ENCODE measurements around the gene SSBP3.
A peak's percentile ranks its signal among the peaks of the same experiment; 100 is the strongest.

SSBP3 gene

DNA sequence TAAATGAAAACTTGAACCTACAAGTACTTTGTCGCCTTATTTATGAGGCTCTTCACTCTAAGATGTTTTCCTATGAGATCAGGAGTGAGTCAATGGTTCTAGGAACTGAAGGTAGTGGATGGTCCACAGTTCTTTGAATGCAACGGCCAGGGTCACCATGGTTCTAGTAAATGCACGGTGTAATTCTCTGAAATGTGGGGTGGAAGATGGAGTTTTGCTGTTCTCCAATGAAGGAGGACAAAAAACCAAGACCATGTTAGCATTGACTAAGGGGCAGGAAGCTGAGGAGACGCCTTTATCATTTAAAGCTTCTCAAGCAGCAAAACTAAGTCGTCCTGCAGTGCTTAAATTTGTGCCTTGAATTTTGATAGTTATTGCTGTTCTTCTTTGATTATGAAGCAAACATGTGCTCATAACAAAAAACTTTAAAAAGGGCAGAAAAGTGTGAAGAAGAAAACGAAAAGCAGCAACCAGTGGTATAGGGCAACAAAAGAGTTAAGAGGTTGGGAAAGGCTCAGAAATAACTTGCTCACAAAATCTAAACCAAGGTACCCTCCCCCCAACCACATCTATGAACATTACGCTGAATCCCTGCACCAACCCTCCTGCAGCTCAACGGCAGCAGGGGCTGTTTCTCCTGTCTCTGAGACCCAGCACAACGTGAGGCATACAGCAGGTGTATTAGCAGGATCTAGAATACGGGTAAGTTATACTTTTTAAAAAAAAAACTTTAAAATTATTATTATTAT is 121.2 kb downstream of the SSBP3 start:
- no peak for DNase-seq (ENCODE audit: low read depth, low spot score)

DNA sequence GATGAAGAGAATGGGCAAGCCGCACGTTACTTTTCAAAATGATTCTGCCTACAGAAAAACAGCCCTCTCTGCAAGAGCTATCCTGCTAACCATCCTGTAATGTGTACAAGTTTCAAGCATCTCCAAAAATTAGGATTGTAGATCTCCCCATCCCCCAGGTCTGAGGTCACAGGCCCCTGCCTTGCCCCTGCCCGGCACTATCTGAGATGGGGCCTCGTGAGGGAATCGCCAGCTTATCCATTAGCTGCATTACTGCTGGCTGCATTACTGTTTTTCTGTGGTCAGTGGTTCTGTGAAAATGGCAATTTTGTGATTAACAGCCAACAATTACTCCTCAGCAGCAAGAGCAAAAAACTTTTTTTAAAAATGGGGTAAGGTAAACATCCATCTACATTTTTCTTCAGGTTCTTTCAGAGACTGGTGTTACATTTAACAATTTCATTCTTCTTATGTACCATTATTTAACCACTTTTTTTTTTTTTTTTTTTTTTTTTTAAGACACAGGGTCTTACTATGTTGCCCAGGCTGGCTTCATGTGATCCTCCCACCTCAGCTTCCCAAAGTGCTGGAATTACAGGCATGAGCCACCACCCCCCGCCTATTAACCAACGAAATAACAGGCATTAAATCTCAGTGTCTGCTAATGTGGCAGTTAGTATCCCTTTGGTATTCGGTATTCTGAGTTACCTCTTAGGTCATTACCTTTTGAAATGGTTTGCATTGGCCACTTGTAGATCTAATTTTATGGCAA is 122.4 kb downstream of the SSBP3 start:
- no peak for DNase-seq (ENCODE audit: low read depth, low spot score)

DNA sequence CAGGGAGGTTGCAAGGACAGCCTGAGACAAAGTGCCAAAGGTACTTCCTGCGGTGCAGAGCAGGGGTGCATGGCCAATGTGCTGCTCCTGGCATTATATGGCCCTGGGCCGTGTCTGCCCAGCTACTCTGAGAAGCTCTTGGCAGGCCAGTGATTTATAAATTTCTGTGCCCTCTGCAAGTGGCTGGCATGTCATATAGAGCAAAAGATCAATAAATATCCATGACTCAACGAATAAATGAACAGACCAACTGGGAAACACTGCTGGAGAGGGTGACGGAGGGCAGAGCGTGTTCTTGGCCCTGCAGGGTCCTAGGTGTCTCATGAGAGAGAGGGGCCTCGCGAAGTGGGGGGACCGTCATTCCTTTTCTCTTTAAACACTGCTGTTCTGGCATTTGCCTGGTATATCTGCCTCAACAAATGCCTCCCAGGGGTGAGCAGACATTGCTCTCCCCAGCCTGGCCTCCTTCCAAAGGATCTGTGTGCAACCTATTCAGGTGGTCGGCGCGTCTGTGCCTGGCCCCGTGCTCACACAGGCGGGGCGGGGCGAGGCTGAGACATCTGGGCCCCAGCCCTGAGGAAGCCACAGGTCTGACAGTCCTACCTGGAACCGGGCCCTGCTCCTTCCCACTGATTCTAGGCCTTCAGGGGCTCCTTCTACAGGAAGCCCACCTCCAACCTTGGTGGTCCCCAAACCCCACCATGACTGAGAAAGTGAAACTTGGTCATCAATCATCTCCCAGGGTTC is 123.9 kb downstream of the SSBP3 start:
- DNase-seq (ENCODE audit: low read depth, low spot score) = no peak

DNA sequence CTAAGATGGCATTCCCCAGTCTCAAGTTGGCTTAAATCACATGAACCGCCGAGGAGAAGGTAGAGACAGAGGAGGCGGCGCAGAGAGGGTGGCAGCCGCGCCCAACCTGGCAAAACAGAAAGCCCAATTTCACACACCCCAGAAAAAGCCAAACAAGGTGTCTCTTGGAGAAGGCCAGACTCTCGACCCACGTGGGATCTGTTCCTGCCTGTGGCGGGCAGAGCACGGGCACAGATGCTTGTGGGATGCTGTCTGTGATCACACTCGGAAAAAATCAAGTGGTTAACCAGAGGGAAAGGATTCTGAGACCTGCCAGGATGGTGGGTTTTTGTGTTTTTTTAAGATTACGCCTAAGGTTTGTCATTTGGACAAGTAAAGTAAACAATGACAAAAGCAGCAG is 125.5 kb downstream of the SSBP3 start:
- no peak for DNase-seq (ENCODE audit: low read depth, low spot score)

DNA sequence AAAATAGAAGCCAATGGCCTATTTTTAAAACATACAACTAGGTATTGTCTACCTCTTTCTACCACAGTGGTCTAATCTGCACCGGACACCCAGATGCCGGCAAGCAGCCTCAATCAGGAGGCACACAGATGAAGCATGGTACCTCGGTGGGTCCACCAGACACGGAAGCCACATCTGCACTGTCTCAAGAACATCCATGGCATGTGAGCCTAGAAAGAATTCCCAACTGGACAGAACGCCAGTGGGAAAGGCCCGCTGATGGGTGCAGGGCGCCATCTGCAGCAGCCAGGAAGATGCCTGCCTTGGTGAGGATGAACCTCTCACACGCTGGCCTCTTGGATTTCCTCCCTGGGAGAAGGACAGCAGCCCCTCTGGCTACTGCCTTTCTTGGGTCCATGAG is 126.7 kb downstream of the SSBP3 start:
- DNase-seq (ENCODE audit: low read depth, low spot score) = no peak

DNA sequence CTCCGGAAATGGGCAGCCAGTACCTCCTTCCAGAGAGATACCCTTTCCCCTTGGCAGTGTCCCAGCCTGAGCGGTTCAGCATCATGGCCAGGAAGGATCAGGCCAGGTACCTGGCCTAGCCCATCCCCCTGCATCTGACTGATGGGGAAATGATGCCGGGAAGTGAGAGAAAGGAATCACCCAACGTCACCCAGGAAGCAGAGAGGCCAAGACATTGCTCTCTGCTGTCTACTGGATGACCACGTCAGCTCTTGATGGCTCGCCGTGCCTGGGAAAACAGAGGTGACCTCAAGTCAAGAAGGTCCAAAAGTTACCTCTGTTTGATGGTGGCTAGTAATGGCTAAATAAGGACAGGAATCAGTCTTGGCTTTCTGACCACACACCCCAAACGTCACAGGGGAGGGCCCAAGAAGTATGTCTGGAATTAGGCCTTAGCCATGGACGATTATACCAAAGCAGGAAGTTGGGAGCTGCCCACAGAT is 127.2 kb downstream of the SSBP3 start:
- DNase-seq (ENCODE audit: low read depth, low spot score) = no peak

DNA sequence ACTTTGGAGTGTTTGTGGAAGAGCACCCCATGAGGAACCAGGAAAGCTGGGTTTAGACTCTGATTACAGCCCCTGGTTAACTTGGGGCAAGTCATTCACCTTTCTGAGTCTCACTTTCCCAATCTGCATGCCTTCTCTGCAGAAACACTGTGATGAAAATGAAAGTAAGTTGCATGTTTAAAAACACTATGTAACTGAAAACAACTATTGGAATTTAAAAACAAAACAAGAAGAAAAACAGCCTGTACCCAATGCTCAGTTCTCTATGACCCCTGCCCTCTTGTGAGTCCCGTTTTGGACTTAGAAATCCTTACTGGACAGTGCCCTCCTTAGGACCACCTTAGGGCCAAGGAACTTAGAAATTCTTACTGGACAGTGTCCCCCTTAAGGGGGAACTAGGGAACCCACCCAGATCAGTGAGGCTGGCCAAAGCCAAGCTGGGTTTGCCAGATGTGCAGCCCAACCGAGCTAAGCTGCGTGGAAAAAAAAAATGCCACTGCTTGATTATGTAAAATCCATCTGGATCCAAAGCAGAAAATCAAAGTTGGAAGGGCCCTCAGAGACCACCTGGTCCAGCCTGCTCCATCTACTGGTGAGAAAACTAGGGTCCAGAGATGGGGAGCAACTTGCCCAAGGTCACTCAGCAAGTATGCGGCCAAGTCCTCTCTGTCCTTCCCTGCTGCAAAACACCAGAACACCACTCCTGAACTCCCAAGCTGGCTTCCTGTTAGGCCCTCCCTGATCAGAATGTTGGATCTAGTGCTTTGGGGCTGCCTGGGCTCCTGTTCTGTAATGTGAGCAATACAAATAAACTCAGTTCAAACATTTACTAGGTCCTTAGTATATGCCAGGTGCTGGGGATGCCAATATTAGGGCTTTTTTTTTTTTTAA is 128.5 kb downstream of the SSBP3 start:
- DNase-seq (ENCODE audit: low read depth, low spot score) = no peak

DNA sequence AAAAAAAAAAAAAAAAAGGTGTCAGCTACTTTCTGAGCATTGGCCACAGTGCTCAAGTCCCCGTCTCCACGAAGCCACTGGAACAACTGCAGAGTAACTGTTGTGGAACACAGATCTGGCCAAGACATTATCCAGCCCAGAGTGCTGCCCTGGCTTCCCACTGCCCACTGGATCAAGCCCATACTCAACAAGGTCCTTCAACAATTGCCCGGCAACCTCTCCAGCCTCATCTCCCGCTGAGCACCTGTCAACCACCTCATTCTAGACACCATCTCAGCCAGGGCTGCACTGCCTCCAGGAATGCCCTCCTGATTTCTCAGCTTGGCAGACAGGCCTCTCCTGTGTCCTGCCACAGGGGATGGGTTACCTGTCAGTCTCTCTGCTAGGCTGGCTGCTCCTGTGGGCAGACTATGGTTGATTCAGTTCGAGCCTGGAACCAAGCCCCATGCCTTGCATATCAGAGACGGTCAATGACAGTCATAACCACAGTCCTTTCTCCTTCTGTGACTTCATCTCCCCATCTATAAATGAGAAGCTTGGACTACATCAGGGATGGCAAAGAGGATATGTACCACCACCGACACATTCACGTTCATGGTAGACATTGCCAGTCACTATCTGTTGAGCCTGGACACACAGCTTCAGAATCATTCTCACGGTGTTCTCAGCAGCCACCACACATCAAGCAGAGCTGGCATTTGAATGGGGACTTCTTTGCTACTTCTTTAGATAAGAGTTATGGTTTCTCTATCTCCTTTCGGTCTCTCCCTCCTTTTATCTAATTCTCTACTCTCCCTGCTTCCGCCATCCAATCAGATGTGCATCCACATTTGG is 129.4 kb downstream of the SSBP3 start:
- DNase-seq (ENCODE audit: low read depth, low spot score) = no peak

DNA sequence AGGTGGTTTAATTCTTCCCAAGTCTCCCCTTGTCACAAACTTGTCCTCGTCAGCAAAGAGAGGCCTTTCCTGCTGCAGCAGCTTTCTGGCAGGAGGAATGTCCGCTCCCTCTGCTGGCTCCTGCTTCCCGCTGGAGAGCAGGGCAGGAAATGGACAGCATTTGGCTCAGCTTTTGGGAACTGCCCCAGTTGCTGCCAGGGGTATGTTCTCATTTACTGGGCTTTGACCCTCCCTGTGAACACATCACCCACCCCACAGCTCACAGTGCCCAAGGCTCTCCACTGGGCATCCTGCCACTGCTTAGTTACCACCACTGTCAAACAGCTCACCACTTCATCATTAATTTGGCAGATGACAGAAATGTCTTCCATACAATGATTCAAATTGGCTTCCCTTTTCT is 130.8 kb downstream of the SSBP3 start:
- DNase-seq (ENCODE audit: low read depth, low spot score) = no peak

DNA sequence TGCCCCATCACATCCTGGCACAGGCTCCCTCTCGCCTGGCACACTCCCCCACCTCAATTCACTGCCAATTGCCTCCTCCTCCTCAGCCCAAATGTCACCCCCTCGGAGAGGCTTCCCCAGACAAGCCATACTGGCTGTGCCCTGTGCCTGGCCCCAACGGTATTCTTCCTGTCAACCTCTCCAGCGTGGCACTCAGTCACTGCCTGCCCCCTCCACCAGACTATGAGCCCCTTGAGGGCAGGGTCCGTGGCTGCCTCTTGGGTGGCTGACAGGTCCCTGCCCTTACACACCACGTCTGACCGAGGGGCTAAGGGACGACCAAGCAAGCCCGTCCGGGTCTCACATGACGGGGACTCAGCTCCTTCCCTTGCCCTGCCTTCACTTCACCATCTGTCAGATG is 131.3 kb downstream of the SSBP3 start:
- DNase-seq (ENCODE audit: low read depth, low spot score) = no peak

DNA sequence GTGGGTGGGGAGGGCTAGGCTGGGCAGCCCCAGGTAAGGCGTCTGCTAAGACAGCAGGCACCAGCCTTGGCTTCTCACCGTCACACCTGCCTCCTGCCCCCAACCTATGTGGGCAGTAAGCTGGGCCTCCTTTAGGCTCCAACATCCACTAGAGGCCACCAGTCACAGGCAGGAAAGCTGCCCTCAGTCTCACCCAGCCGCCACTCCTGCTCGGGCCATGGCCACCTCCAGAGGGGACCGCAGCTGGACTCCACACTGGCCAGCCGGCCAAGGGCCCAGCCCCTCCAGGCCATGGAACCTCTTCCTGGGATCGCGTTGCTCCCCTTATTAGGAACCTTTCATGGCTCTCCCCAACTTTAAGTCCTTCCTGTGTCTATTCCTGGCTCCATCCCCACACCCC is 131.7 kb downstream of the SSBP3 start:
- no peak for DNase-seq (ENCODE audit: low read depth, low spot score)

DNA sequence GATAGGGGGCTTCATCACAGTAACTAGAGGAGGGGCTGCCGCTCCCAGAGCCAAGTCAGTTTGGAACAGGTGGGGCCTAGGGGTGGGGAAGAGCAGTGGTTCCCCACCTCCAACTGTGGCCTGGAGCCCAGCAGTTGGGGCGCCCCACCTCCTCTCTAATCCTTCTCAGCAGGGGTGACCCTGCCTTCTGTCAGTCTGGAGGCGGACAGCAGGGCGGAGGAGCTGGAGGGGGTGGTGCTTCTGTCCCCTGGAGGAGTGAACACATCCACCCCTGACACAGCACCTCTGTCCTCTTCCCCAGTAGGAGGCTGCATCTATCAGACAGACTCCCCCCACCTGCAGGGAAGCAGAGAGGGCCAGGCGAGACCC is 132.4 kb downstream of the SSBP3 start:
- no peak for DNase-seq (ENCODE audit: low read depth, low spot score)

DNA sequence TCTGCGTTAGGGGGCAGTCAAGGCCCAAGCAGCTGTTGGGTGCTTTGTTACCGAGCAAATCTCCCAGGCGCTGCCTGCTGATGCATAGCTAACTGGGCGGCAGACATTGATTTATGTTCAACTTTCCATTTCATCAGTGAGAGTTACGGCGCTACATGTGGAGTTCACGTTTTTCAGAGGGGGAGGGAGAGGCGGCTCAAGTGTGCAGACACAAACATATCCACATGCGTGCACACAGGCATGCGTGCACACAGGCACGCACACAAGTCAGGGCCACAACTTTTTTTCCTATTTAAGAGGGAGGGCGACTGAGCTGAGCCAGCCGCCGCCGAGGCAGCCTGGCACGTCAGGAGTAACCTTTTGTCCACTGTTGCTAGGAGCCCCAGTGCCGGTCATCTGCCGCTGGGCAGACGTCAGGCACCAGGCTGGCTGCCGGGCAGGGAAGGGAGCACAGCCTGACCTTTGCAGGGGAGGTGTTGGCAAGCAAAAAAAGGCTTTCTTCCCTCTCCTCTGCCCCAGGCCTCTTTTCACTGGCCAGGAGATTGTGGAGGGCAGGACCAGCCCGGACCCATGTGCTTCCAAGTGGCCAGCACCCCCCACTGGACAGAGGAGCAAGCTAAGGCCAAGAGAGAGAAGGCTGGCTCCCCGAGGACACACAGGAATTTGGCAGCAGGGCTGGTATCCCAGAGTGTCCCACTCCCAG is 133.0 kb downstream of the SSBP3 start:
- DNase-seq (ENCODE audit: low read depth, low spot score) = peak; percentile 41

DNA sequence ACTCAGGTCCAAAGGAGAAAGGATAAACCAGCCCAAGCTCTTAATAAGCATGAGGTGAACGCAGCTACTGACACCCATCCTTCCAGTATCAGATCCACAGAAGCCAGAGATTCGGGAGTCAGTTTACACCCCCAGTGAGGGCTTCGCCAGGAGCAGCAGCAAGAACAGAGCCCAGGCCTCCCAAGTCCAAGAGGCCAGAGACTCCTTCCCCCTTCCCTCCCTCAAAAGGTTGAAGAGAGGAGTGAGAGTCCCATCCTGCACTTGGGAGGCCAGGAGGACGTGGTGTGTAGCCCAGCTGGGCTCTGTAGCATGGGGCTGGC is 133.5 kb downstream of the SSBP3 start:
- no peak for DNase-seq (ENCODE audit: low read depth, low spot score)

DNA sequence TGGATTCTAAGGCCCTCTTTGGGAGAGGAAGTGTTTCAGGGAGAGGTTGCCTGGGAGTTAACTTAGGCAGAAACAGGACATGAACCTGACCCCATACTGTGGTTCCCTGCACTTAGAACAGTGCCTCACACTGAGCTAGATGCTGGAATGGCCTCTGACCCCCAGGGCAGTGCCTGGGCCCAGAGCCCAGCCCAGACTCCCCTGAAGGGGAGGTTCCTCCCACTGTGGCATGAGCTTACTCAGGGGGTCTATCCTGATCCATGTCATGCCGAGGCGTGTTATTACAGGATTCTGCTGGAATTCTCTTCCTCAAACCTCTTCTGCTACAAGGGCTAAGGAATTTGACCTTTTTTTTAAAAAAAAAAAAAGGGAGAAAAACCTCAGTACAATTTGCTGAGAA is 134.1 kb downstream of the SSBP3 start:
- no peak for DNase-seq (ENCODE audit: low read depth, low spot score)

DNA sequence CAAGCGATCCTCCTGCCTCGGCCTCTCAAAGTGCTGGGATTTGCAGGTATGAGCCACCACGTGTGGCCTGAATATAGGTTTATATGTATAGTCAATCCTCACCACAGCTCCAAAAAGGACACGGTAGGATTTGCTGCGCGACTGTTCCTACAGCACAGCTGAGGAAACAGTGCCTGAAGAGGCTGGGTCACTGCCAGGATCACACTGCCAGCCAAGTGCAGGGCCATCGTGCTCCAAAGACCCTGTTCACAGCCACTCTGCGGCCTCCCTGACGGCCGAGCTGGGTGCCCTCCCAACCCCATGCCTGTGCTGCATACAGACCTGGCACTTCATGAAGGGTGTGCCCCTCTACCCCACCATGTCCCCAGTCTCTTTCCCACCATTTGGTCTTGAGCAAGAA is 134.9 kb downstream of the SSBP3 start:
- no peak for DNase-seq (ENCODE audit: low read depth, low spot score)

DNA sequence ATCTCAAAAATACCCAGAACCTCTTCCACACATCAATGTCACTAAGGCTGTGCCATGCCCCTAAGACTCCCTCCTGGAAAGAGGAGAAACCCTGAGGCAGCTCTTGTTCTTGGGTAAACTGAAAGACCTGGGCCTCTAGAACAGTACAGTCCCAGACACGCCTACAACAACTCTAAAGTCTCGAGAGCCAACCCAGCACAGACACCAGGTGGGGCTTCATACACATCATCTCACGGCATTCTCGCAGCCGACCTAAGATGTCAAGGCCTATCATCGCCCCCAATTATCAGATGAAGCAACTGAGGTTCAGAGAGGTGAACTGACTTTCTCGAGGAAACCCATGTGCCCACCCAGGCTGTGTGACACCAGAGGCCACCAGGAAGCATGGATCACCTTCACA is 135.7 kb downstream of the SSBP3 start:
- DNase-seq (ENCODE audit: low read depth, low spot score) = no peak

DNA sequence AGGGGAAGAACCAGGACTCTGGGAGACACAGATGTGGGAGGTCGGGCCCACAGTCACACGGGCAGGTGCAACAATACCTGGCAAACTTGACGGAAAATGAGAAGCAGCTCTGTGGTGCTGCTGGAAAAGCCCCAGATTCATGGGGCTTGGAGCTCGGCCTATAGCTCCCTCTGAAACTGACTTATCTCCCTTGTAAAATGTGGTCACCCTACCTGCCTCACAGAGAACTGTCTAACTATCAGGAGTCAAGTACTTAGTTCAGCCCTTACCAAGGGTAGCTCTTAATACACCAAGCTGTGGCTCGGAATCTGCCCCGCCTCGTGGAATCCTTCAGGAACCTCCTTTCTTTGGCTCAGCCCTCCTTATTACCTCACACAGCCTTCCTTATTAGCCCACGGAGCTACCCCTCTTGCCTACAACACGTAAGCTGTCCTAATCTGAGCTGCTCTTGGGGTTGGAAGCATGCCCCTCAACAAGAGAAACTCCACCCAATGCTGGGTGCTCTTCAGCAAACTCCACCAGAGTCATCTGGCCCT is 137.4 kb downstream of the SSBP3 start:
- no peak for DNase-seq (ENCODE audit: low read depth, low spot score)

DNA sequence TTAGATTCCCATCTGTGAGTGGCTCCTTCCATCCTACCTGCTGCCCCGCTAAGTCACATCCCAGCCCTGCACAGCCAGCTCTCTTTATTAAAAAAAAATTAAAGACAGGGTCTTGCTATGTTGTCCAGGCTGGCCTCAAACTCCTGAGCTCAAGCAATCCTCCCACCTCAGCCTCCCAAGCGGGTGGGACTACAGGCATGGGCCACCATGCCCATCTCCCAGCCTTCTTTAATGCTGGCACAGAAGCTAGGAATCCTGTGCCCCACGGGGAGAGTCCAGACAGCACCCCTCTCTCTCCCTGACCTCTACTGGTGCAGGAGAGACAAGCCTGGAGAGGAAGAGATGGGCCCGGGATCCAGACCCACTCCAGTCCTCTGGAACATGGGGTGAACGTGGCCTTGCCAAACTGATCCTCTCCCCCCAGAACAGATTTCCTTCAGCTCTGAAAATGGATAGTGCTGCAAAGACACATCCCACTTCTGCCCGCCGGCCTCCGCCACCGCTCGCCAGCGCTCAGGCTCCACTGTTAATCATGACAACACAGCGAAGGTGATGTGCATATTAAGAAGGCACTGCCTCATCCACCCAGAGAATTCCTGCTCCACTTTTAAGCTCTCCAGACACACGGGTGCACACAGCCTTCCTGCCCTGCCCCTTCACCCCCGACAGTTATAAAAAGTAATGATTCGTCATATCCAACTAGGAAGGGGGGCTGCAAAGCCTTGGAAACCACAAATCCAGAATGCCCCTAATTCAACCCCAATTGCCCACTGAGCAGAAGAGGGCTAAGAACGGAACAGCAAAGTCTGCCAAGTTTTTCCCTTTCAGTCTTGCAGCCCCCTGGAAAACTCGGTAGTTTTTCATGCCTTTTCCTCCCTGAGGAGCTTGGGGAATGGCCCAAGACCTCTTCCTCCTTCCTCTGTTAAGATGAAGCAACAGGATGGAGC is 138.1 kb downstream of the SSBP3 start:
- no peak for DNase-seq (ENCODE audit: low read depth, low spot score)
